LNCaP clone FGC (cell line): Measurements from ENCODE around the gene PTPN11.
"Not testable (repeated sequence)": the region's sequence is repeated elsewhere in the genome, so short reads cannot be mapped to it uniquely, and the experiment has no call there.

Experiments used
- DNase-seq: peaks from one replicate; pipeline ENCODE4 v3.0.0-alpha.2; 2011; ENCODE audit warnings: low read depth
- H3K4me3 ChIP-seq: 2 replicates; pipeline ENCODE4 v1.5.1; 2011; ENCODE audit warnings: mild to moderate bottlenecking, low read depth, low read length, control low read depth
- TF ChIP-seq, protein P1 (sequence below): IDR thresholded peaks from 2 replicates; pipeline ENCODE4 v1.5.1; 2012; ENCODE audit warnings: mild to moderate bottlenecking; ENCODE audit not compliant: control insufficient read depth, insufficient read depth; ENCODE audit errors: extremely low read depth

PTPN11 gene

DNA sequence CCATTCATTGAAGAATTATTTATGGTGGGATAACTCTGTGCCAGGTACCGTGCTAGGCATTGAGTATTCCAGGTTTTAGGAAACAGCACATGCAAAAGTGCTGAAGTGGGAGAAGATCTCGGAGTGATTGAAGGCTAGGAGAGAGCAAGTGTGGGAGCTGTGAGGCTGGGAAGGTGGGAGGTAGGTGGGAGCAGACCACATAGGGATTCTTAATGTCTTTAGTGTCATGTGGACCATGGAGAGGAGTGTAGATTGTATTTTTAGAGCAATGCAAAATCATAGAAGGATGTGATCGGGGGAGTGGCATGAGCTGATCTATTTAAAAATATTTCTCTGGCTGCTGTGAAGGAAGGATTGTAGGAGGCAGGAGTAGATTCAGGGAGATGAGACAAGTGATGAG is 5.4 kb downstream of the PTPN11 start:
- TF ChIP-seq, protein P1, sequence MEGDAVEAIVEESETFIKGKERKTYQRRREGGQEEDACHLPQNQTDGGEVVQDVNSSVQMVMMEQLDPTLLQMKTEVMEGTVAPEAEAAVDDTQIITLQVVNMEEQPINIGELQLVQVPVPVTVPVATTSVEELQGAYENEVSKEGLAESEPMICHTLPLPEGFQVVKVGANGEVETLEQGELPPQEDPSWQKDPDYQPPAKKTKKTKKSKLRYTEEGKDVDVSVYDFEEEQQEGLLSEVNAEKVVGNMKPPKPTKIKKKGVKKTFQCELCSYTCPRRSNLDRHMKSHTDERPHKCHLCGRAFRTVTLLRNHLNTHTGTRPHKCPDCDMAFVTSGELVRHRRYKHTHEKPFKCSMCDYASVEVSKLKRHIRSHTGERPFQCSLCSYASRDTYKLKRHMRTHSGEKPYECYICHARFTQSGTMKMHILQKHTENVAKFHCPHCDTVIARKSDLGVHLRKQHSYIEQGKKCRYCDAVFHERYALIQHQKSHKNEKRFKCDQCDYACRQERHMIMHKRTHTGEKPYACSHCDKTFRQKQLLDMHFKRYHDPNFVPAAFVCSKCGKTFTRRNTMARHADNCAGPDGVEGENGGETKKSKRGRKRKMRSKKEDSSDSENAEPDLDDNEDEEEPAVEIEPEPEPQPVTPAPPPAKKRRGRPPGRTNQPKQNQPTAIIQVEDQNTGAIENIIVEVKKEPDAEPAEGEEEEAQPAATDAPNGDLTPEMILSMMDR, result no peak
- no peak for DNase-seq
- H3K4me3 ChIP-seq, result no peak overlapping the region

DNA sequence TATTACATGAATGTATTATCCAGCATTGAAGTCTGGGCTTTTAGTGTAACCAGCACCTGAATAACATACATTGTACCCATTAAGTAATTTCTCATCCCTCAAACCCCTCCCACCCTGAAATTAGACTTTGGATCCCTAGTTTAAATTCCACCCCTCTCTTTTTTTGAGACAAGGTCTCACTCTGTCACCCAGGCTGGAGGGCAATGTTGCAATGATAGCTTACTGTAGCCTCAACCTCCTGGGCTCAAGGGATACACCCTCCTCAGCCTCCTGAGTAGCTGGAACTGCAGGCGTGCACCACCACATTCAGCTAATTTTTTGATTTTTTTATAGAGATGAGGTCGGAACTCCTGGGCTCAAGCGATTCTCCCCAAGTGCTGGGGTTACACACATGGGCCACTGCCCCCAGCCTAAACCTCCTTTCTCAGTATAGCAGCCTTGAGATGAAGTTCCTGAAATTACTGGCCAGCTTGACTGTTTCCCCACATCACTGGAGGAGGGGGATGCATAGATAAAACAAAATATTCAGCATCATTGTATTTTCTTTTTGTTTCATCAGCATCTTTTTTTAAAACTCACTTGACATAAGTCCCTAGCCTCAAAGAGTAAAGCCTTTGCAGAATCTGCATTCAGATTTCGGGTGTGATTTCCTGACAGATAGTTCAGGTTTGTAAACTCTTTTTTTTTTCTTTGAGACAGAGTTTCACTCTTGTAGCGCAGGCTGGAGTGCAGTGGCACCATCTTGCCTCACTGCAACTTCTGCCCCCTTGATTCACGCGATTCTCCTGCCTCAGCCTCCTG is 7.0 kb downstream of the PTPN11 start:
- TF ChIP-seq, protein P1, result no peak
- no peak overlapping the region for H3K4me3 ChIP-seq
- DNase-seq, result no peak

DNA sequence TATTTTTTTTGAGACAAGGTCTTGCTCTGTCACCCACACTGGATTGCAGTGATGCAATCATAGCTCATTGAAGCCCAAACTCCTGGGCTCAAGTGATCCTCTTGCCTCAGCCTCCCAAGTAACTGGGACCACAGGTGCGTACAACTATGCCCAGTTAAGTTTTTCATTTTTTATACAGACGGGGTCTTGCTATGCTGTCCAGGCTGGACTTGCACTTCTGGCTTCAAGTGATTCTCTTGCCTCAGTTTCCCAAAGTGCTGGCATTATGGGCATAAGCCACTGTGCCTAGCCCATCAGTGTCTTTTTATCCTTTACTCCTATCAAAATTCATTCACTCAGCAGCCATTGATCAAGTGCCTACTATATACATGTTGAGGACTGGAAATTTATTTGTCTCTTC is 9.0 kb downstream of the PTPN11 start:
- TF ChIP-seq, protein P1, result no peak
- H3K4me3 ChIP-seq, result no peak overlapping the region
- no peak for DNase-seq

DNA sequence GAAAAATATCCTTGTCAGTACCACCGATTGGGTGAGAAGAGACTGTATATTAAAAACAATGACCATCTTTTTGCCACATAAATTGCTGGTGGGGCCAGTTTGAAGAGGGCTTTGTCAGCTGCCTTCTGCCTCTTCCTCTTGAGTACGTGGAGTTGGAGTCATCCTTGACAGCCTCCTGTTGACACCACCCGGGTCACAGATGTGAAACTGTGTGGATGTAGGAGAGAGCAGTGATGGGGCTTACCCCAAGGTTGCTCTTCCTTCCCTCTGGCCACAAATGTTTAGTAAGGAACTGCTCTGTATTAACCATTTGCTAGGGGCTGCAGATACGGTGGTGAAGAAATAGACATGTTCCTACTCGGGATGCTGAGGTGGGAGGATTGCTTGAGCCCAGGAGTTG is 12.2 kb downstream of the PTPN11 start:
- no peak for DNase-seq
- H3K4me3 ChIP-seq, result no peak overlapping the region
- TF ChIP-seq, protein P1, result no peak

DNA sequence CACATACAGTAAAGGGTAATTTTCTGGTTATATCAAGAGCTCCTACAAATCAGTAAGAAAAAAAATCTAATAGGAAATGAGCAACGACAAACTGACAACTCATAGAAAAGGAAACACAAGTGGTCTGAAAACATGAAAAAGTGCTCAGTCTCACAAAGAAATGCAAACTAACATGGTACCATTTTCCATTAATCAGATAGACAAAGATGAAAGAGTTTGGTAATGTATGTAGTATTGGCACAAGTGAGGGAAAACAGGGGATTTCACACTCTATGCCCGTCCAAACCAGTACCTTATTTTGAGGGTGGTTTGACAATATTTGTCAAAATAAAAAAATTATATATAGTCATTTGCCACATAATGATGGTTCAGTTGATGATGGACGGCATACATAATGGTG is 13.2 kb downstream of the PTPN11 start:
- no peak for DNase-seq
- TF ChIP-seq, protein P1, result no peak
- H3K4me3 ChIP-seq, result no peak overlapping the region

DNA sequence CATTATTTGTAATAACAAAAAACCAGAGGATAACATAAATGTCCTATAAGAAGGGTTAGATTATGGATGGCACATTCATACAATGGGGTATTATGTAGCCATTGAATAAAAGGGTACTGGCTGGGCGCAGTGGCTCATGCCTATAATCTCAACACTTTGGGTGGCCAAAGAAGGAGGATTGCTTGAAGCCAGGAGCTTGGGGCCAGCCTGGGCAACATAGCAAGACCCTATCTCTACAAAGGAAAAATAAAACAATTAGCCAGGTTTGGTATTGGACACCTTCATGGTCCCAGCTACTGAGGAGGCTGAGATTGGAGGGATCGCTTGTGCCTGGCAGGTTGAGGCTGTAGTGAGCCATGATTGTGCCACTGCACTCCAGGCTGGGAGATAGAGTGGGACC is 14.8 kb downstream of the PTPN11 start:
- no peak for DNase-seq
- TF ChIP-seq, protein P1, result no peak
- no peak overlapping the region for H3K4me3 ChIP-seq

DNA sequence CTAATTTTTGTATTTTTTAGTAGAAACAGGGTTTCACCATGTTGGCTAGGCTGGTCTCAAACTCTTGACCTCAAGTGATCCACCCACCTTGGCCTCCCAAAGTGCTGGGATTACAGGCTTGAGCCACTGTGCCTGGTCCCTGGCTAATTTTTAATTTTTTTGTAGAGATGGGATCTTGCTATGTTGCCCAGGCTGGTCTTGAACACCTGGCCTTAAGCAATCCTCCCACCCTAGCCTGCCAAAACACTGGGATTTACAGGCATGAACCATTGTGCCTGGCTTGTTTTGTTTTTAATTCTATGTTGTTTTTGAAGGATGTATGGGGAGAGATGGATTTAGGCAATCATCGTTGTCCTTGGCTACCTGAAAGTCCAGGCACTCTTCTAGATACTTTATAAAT is 19.9 kb downstream of the PTPN11 start:
- not testable (repeated sequence) for H3K4me3 ChIP-seq, DNase-seq
